Stimulated activated CD8-positive, alpha-beta memory T cell treated with anti-CD3 and anti-CD28 coated beads, Interleukin-12 subunit alpha, Interleukin-12 subunit beta, amount 100 ng/mL, for 24 hours (primary cell): Measurements from ENCODE around the gene SEC22A.

ENCODE experiments used
- DNase-seq: peaks from one replicate; pipeline ENCODE4 v3.0.0-alpha.2; 2020; ENCODE audit errors: extremely low read depth

The SEC22A gene

GRCh38 chr3:123201557-123202427 lies at the start of gene SEC22A:
Gene SEC22A (plus strand): TSS chr3:123201943. CDS start chr3:123209218, 7,275 bp downstream.
- peak; percentile 87 for DNase-seq

GRCh38 chr3:123152687-123153086 lies 49.1 kb upstream of the SEC22A start:
- no peak for DNase-seq

GRCh38 chr3:123153125-123154019 lies 48.4 kb upstream of the SEC22A start:
- no peak for DNase-seq

GRCh38 chr3:123154020-123154985 lies 47.4 kb upstream of the SEC22A start:
- DNase-seq = no peak

GRCh38 chr3:123155471-123156011 lies 46.2 kb upstream of the SEC22A start:
- no peak for DNase-seq

GRCh38 chr3:123156276-123156995 lies 45.3 kb upstream of the SEC22A start:
- no peak for DNase-seq

- no peak for DNase-seq
These were observed 44.5 kb upstream of the SEC22A start for GRCh38 chr3:123157209-123157597.

GRCh38 chr3:123157598-123158287 lies 44.0 kb upstream of the SEC22A start:
- no peak for DNase-seq

- DNase-seq = no peak
These were observed 43.4 kb upstream of the SEC22A start for GRCh38 chr3:123158330-123158729.

GRCh38 chr3:123158899-123159390 lies 42.8 kb upstream of the SEC22A start:
- no peak for DNase-seq

- DNase-seq = no peak
These were observed 41.7 kb upstream of the SEC22A start for GRCh38 chr3:123159926-123160635.

- no peak for DNase-seq
These were observed 40.6 kb upstream of the SEC22A start for GRCh38 chr3:123161167-123161566.

GRCh38 chr3:123163141-123163540 lies 38.6 kb upstream of the SEC22A start:
- no peak for DNase-seq

- no peak for DNase-seq
These were observed 36.6 kb upstream of the SEC22A start for GRCh38 chr3:123165163-123165562.

GRCh38 chr3:123167686-123168085 lies 34.1 kb upstream of the SEC22A start:
- DNase-seq = no peak

GRCh38 chr3:123168122-123168521 lies 33.6 kb upstream of the SEC22A start:
- no peak for DNase-seq

GRCh38 chr3:123168605-123169004 lies 33.1 kb upstream of the SEC22A start:
- no peak for DNase-seq

- DNase-seq = no peak
These were observed 32.2 kb upstream of the SEC22A start for GRCh38 chr3:123169492-123169929.

GRCh38 chr3:123169930-123170329 lies 31.8 kb upstream of the SEC22A start:
- DNase-seq = no peak
